ENCODE results near the gene UBL7. TPM values are rescaled to one million over a fixed set of nuclear protein-coding genes. Genes with fewer than 3 reads are reported as not detected.

The UBL7 gene
- total and polyA plus RNA-seq, 2 of the 8 experiments (the other 6 are each of a cell fraction or from before 2014, with no cell fraction given): 71.5 to 183 TPM

DNA sequence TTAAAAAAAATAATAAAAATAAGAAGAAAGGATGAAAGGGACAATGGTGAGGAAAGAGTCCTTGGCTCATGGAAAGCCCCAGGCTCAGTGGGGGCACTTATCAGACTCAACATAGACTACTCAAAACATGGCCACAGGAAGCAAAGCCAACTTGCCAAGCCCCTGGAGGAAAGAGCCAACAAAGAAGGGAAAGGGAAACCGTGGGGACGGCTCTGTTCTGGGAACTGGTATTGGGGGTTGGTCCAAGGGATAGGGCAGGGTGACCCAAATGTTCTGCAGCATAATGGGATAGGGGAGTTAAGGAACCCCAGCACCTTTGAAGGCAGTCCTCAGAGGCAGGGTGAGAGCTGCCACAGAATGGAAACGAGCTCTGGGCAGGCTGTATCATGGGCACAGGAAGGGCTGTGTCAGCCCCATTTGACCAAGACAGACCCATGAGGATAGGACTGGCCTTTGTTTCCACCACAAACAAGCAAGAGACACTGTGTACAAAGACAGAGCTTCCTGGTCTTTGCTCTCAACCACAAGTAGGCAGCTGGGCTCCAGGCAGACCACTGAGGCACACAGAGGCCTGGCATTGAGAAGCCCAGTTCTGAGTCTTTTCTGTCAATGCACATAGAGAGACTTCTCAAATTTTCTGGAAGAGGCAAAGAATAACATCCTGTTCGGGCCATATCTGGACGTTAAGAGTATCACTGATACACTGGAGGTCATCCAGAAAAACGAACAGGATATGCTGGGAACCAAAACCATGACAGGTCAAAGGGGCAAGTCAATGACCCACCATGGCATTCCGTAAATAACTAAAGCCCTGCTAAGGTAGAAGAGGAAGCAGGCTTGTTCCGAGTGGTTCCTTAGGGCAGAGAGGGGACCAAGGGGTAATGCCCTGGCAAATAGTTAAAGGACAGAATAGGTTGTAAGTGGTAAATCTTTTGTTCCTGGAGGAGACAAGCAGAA is 16.6 kb downstream of the UBL7 start:
- ChIA-PET POLR2A (ENCODE audit: partially characterized antibody) (interaction anchor here (0.7 to 3.1 kb wide), 4 partner anchors 16 to 66 kb away, joined by 3 to 14 read pairs (median 4); partner anchors contain the start of gene UBL7), CTCF (ENCODE audit: partially characterized antibody) (interaction anchor here (1.1 to 41.3 kb wide), 4 partner anchors 9 to 65 kb away, joined by 3 to 1311 read pairs (median 3); partner anchors contain the start of gene CYP11A1)
- Histone ChIP-seq H3K79me1 (ENCODE audit: low read depth, low read length) (no peaks in the 10 kb centered on the region), H4K20me1 (replicated peaks in 1 of 2; ENCODE audit: control insufficient read depth in 1 of 2, insufficient read depth in 2 of 2, low read length in 2 of 2) (peaks cover 0 to 4% of the 10 kb centered on the region in 2 experiments), H4K91ac (replicated peaks; ENCODE audit: insufficient read length, low read length) (no peak overlapping the region), H3K23me2 (ENCODE audit: low read depth, low read length) (no peaks in the 10 kb centered on the region), H3K4me2 (ENCODE audit: insufficient read depth in 1 of 2, low read depth in 2 of 2, low read length in 2 of 2) (no peak overlapping the region), H2BK120ac (replicated peaks; ENCODE audit: low read depth, low read length) (no peak overlapping the region), H2AK5ac (ENCODE audit: low read depth, low read length) (no peak overlapping the region), H3K23ac (ENCODE audit: insufficient read length) (no peak overlapping the region), H2BK20ac (ENCODE audit: low read length) (no peak overlapping the region), H3K79me2 (ENCODE audit: control insufficient read depth in 1 of 2, insufficient read depth in 2 of 2, low read length in 2 of 2) (no peaks in the 10 kb centered on the region), H3K4ac (replicated peaks; ENCODE audit: insufficient read length, low read depth, low read length) (no peak overlapping the region), H3K36me3 (ENCODE audit: control insufficient read depth in 2 of 4, insufficient read depth in 4 of 4, low read length in 3 of 4) (peaks cover 3 to 20% (median 10%) of the 10 kb centered on the region in 4 experiments; a peak in 7 of 8 replicates), H3K14ac (ENCODE audit: insufficient read length) (no peak overlapping the region), H3K9ac (replicated peaks in 1 of 4; ENCODE audit: extremely low read depth in 1 of 4, low read depth in 3 of 4, low read length in 3 of 4) (no peak overlapping the region; a peak in 1 of 7 replicates), H3K56ac (replicated peaks; ENCODE audit: insufficient read length, low read depth, low read length) (no peak overlapping the region), H4K8ac (ENCODE audit: extremely low read depth, insufficient read depth, low read length) (no peak overlapping the region), H2AFZ (ENCODE audit: low read length) (no peak overlapping the region), H3K27ac (ENCODE audit: low read depth, low read length) (no peak overlapping the region), H2BK5ac (ENCODE audit: low read depth, low read length) (no peak overlapping the region), H3K27me3 (replicated peaks in 1 of 4; ENCODE audit: control insufficient read depth in 3 of 4, extremely low read depth in 1 of 4, insufficient read depth in 3 of 4, low read length in 3 of 4) (no peaks in the 10 kb centered on the region), H3K9me3 (ENCODE audit: insufficient read depth in 2 of 2, low read depth in 1 of 2, low read length in 1 of 2) (no peaks in the 10 kb centered on the region), H4K5ac (ENCODE audit: insufficient read length, low read depth, low read length) (no peak overlapping the region), H3K18ac (ENCODE audit: extremely low read depth, low read length) (no peak overlapping the region), H2BK15ac (ENCODE audit: low read length) (no peak overlapping the region), H3K4me3 (ENCODE audit: extremely low read depth in 1 of 4, insufficient read depth in 2 of 4, low read depth in 3 of 4, low read length in 4 of 4) (no peak overlapping the region), H3K4me1 (replicated peaks in 1 of 4; ENCODE audit: control insufficient read depth in 3 of 4, insufficient read depth in 4 of 4, low read length in 3 of 4) (no peaks in the 10 kb centered on the region; a peak in 1 of 7 replicates), H2BK12ac (ENCODE audit: low read depth, low read length) (no peak overlapping the region)
- DNase-seq (ENCODE audit: low read depth in 1 of 2, low spot score in 2 of 2): no peak
- FAIRE-seq: no peak
- WGBS, 2 experiments (ENCODE audit: extremely low coverage in 1 of 2, insufficient coverage in 1 of 2, insufficient read length in 1 of 2, insufficient replicate concordance in 2 of 2, low coverage in 1 of 2, low lambda C conversion rate in 2 of 2, missing lambda C conversion rate in 1 of 2): 82% methylated on average over 8 of the region's 8 CpGs; no CpG with 5 or more reads in 1 of the 2 experiments
- TF ChIP-seq SP2 (IDR thresholded peaks at IDR 0.05; ENCODE audit: low read length): no peak
- TF ChIP-seq, protein P1, sequence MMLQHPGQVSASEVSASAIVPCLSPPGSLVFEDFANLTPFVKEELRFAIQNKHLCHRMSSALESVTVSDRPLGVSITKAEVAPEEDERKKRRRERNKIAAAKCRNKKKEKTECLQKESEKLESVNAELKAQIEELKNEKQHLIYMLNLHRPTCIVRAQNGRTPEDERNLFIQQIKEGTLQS (IDR thresholded peaks at IDR 0.05; ENCODE audit: insufficient read depth, low read depth, low read length): no peak
- TF ChIP-seq CREB1 (IDR thresholded peaks at IDR 0.05): no peak
- no peak for TF ChIP-seq NANOG (IDR thresholded peaks at IDR 0.05; ENCODE audit: insufficient read depth, low read depth, low read length, poor library complexity, severe bottlenecking)
- TF ChIP-seq HDAC2 (IDR thresholded peaks at IDR 0.05; ENCODE audit: borderline replicate concordance in 1 of 2, low read depth in 2 of 2, low read length in 2 of 2): no peak
- no peak for TF ChIP-seq EGR1 (IDR thresholded peaks at IDR 0.05; ENCODE audit: borderline replicate concordance, low read depth, low read length)

Measured in H1 (cell line).